HCEC 1CT (cell line): Measurements from ENCODE around the gene THAP5.

Experiments used
- DNase-seq: peaks from one replicate; pipeline ENCODE4 v3.0.0-alpha.2; 2017

Gene THAP5

GRCh38 chr7:108528183-108528712, 41.3 kb downstream of the THAP5 start:
- DNase-seq: no peak

DNA sequence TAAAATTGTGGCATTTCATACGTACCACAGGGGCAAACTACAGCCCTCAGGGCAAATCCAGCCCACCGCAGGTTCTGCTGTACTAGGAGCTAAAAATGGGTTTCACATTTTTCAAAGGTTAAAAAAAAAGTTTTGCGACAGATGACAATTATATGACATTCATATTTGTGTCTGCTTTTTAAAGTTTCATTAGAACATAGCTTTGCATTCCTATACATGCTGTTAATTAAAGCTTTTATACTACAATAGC, 42.8 kb downstream of the THAP5 start:
- no peak for DNase-seq

- peak; percentile 100 for DNase-seq
Observed at GRCh38 chr7:108525985-108526767, 43.3 kb downstream of the THAP5 start, which contains the start of gene PNPLA8. TSS of gene PNPLA8 (minus strand) at chr7:108526135. CDS start at chr7:108515491, 10,644 bp downstream.

GRCh38 chr7:108525327-108525984, 44.0 kb downstream of the THAP5 start:
- DNase-seq: peak; percentile 76

DNA sequence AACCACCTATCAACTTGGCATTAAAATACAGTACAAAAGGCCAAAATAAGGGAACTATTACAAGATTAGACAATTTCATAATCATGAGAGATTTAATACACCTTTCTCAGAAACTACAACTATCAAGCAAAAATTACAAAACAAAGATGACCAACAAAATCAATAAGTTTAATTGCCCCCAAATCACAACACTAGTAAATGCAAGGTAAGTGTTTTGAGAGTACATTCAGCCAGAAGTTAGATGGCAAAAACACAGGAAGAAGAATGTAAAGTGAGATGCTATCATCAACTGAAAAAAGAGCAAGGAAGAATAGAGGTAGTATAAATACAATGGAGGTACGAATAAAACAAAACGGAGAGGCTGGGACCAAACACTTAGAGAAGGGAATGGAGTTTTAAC, 46.7 kb downstream of the THAP5 start:
- no peak for DNase-seq

- no peak for DNase-seq
Observed at GRCh38 chr7:108517951-108518350, 51.6 kb downstream of the THAP5 start.

GRCh38 chr7:108515630-108516029, 53.9 kb downstream of the THAP5 start:
- DNase-seq: no peak

DNA sequence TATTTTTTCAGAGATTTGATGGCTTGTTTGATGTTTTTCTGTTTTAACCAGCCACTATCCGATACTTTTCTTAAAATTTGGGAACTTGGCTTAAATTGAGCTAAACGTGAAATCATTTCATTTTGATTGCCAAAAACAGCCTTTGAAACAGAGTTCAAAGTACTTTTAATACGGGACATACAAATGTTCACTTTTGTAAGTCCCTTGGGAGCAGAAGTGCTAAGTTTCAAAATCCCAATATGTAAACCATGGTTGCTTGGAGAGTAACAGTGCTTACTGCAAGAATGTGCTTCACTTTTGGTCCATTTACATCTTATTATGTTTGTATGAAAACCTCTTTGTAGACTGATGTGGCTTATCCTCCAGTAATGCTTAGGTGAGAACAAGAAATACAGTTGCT, 54.5 kb downstream of the THAP5 start:
- DNase-seq: no peak
